Body of pancreas (tissue), 4 donors: ENCODE data around the gene VASH1.

ENCODE experiments used
- POLR2A ChIP-seq, 3 donors: fragments of 450-650 bp; IDR thresholded peaks; one replicate each; pipeline ENCODE4 v1.6.1; 2016; ENCODE audit warnings: antibody characterized with exemption in 3 of 3, mild to moderate bottlenecking in 2 of 3
- TF ChIP-seq, protein P1 (sequence below), 7 experiments: fragments of 450-650 bp in 4 of 7; fragments of 200-600 bp in 3 of 7; sonication (generic) in 3 of 7; IDR thresholded peaks; one replicate each; pipeline ENCODE4 v1.5.1; 2016 to 2019; ENCODE audit warnings: antibody characterized with exemption in 7 of 7

DNA sequence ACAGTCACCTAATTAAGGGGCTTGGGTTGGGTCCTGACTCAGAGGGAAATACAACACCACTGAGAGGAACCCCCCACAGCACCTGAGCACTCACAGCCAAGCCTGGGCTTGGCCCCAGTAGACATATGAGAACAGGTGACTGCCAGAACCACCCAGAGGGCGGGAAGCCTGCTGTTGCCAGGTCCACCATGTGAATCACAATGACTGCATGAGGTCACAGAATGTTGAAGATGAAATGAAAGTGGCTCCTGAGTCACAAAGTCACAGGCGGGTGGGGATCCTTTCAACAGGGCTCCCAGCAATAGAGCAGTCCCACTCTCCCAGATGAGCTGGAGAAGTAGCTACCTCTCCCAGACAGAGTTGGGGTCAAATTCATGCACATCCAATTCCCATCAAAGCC is 64.9 kb downstream of the VASH1 start, which contains the start of gene LRRC74A:
- TF ChIP-seq, protein P1, sequence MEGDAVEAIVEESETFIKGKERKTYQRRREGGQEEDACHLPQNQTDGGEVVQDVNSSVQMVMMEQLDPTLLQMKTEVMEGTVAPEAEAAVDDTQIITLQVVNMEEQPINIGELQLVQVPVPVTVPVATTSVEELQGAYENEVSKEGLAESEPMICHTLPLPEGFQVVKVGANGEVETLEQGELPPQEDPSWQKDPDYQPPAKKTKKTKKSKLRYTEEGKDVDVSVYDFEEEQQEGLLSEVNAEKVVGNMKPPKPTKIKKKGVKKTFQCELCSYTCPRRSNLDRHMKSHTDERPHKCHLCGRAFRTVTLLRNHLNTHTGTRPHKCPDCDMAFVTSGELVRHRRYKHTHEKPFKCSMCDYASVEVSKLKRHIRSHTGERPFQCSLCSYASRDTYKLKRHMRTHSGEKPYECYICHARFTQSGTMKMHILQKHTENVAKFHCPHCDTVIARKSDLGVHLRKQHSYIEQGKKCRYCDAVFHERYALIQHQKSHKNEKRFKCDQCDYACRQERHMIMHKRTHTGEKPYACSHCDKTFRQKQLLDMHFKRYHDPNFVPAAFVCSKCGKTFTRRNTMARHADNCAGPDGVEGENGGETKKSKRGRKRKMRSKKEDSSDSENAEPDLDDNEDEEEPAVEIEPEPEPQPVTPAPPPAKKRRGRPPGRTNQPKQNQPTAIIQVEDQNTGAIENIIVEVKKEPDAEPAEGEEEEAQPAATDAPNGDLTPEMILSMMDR (IDR thresholded peaks at IDR 0.05) = no peak
- no peak for TF ChIP-seq POLR2A (IDR thresholded peaks at IDR 0.05)
